Fibroblast of skin of back (primary cell): ENCODE results near the gene LAMB3.

ENCODE experiments used
- DNase-seq: peaks from one replicate; pipeline ENCODE4 v3.0.0-alpha.2; 2013

LAMB3 gene

DNA sequence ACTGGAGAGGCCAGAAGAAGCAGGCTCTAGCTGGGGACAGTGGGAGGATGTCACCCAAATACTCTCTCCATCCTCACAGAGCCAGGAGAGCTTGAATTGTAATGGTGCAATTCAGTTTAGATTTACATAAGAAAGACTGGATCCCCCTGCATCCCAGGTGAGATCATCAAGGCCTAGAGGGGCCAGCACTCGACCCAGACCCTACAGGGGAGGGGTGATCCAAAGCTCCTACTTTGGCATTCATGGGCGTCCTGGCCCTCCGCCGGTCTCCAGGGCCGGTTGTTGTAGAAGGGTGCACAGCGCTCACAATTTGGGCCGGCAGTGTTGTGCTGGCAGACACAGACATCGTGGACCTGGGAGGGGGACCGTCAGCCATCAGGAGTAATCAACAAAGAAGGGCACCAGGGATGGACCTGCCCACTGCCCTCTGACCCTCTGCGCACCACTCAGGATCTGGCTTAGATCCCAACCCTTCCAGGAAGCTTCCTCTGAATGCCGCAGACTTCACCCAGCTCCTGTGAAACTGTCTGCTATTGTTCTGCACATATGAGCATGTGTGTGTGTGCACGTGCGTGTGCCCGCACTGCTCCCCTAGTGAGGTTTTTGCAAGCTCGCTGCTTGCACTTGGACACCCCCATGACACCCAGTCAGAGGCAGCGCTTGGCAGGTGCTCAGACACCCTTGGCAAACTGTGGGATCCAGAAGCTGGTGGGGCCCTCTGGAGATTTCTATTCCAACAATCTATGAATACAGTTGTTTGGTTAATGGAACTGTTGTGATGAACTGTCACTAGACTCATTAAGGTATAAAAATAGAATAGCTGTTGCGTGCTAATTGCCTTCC is 21.6 kb downstream of the LAMB3 start:
- no peak for DNase-seq

DNA sequence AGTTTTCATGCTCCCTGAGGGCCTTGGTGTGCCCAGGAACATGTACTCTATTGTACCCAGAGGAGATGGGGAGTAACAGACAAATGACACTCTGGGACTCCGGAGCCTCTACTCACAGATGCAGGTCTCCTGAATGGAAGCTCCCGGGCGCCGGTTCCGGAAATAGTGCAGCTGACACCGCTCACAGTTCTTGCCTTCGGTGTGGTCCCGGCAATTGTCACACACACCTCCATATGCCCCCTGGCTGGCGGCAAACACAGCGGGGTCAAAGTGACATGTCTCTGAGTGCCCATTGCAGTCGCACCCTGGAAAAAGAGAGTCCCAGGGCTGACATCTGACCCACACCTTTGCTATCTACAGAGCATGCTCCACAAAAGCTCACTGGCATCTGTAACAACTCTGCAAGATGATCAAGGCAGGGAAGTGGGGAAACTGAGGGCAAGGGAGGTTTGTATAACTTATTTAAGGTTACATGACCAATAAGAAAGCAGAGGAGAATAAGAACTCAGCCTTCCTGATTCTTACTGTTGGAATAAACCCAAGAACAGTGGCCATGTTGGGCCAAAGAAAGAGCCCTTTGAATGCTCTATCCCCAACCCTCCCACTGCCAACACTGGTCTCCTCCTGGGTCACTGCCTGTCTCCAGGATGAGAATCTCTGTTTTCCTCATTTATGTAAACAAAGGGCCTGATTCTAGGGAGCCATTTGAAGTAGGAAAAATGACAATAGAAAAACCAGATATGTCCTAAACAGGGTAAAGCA is 22.4 kb downstream of the LAMB3 start:
- no peak for DNase-seq

DNA sequence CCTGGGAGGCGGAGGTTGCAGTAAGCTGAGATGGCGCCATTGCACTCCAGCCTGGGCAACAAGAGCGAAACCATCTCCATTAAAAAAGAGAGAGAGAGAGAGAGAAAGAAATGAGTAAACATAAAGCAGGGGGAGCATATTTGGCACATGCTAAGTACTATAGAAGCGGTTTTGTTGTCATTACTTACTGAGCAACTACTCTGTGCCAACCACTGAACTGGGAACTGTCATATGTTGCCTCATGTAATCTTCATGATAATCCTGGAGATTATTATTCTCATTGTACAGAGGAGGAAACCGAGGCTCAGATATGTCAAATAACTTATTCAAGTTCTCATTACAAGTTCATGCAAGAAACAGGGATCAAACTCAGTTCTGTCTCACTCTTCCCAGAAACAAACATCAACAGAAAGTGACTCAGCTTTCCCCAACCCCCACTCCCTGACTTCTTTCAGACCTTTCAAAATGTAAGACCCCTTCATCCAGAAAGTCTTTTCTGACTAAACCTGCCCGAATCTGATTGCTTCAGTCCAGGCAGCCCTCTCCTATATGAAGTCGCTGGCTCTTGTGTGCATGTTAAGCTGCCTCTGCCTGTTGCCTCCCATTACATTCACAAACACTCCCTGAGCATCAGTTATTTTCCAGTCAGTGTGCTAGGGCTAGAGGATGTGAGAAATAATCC is 23.5 kb downstream of the LAMB3 start:
- no peak for DNase-seq

DNA sequence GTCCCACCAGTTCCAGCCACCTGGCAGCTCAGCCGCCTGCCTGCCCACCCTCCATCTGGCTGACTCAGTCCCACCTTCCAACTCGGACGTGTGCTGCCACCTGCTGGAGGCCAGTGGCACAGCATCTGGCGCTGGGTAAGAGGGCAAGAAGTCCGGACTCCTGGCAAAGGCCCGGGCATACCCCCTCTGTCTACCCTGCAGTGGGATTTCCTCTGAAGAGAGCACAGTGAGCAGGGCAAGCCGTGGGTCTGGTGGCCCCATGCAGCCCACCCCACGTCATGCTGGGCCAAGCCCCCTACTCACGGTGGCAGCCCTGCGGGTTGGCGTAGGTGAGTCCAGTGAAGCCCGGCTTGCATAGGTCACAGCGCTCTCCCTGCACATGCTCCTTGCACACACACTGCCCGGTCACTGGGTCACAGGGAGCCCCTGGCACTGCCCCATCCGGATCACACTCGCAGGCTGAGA is 24.5 kb downstream of the LAMB3 start:
- DNase-seq, result peak; percentile 66

DNA sequence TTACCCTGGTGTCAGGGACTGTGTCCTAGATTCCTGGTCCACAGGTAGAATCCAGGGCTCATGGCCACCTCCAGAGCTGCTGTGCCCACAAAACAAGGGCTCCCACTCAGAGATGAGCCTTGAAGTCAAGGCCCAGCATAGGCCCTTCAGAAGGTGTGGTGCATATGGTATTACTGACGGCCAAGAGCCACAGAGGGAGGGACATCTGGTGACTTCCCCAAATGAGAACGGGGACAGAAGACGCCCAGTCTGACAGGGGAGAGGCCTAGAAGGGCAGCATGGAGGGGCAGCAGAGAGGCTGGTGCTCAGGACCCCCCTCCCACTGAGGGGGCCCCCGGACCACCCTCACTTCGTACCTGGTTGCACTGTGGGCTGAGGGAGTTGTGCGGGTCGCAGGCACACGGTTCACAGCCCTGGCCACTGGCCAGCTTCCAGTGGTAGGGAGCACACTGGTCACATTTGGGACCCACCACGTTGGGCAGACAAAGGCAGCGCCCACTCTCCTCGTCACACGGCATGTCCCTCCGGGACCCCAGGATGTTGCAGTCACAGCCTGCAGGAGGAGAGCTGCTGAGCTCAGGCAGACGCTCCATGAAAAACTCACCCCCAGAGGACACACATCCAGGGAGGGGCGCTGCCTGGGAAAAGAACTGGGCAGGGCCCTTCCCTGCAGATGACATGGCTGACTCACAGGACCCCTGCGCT is 25.0 kb downstream of the LAMB3 start:
- no peak for DNase-seq

DNA sequence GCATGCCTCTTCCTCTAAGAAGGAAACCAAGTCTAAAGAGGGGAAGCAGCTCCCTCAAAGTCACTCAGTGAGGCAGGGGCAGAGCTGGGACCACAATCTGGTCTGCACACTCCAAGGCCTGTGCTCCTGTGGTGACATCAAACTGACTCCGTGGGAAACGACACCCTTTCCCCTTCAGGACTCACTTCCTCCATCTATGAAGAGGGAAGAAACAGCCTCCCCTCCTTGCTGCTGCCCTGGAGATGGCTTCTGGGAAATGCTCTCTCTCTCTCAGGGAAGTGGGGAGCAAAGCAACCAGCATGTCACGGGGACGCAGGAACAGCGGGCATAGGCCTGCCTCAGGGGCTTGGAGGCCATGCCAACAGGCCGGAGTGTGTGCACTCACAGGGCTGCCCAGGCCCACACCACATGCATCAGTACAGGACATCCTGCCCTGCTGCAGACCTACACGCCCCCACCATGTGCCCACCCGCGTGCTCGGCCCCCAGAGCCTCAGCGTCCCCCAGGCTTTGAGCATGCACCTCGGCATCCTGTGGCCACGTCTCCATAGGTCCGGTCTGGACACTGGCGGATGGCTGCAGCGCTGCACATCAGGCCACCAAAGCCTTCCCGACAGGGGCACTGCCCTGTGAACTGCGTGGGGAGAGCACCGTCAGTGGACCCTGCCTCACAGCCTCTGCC is 25.7 kb downstream of the LAMB3 start:
- DNase-seq, result no peak

DNA sequence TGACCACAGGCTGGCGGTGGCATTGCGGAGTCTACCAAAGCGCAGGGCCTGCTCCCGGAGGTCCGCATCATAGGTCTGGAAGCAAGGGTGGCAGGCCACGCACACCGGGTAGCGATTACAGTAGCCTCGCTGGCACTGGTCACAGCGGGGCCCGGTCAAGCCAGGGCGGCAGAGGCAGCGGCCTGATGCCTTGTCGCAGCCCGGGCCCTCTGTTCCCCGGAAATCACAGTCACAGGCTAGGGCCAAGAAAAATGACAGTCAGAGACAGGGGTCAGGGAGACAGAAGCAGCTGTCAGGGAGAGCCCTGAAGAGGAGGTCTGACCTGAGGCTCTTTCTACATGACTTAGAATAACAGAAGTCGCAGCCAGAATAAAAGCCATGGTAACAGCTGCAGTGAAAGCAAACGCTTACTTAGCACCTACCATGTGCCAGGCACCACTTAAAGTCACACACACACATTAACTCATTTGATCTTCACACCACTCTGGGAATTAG is 26.4 kb downstream of the LAMB3 start:
- DNase-seq, result no peak

DNA sequence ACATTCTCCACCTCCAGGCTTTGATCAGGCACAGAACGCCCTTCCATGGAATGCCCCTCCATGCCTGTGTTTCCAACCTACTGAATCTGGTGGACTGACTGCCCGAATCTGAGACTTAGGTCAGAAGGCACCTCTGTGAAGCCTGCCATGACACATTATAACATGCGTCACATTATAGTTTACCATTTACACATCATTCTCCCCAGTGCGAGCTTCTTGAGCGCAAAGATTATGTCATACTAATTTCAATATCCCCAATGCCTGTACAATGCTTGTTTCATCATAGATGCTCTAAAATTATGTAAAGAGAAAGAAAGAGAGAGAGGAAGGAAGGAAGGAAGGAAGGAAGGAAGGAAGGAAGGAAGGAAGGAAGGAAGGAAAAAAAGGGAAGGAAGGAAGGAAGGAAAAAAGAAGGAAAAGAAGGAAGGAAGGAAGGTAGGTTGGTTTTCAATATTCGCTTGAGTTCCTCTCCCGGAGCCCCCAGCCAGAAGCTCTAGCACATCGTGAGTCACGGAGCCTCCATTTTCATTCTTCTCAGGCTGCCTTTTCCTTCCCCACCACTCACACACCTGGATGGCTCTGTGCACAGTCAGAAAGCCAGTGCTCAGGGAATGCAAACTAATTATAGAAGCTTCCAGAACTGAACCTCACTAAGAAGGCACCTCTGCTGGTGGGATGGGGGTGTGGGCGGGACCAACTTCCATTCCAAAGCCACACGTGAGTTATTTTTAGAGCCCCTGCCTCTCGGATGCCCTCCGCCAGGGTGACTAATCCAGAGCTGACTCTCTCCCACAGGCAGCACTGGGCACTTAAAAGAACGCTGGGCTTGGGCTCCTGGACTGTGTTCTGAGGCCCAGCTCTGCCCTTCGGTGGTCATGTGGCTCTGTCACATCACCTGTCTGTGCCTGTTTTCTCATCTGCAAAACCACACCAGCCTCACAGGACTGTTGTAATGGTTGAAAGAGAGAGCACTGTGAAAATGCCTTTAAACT is 27.4 kb downstream of the LAMB3 start:
- DNase-seq, result peak; percentile 11

DNA sequence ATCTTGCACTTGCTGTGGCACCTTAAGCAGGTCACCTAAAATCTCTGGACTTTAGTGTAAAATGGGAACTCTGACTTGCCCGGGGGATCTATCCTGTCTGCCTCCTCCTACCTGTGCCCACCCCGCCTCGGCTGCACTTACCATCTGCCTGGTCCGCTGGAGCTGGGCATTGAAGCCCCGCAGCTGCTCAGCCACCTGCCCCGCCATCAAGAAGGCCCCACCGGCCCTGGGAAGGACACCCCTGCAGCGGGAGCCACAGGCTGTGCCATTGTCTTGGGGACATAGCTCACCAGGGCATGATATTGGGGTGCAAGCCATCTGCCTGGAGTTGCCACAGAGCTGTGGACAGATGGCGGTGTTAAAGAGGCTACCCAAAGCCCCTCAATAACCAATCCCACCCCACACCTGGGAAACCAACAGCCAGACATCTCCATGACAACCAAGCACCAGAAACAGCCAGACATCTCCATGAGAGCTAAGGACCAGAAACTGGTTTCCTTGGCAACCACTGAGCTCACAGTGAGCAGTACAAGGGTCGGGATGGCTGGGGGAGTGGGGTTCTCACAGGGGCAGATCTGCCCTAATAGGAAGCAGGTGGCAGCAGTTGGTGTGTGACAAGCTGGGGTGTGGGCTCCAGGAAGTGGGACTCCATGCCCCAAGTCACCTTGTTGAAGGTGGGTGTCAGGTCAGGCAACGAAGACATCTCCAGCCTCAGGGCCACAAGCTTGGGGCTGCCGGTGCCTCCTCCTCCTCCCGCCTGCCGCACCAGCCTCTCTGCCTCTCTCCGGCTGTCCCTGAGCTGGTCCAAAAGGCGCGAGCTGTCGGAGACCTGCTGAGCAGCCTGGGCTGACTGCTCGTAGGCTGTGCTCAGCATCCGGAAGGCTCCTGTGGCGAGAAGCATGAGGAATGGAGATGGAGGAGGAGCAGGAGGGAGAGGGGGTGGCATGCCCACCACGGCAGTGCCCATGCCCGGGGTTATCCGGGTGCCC is 29.1 kb downstream of the LAMB3 start:
- no peak for DNase-seq

DNA sequence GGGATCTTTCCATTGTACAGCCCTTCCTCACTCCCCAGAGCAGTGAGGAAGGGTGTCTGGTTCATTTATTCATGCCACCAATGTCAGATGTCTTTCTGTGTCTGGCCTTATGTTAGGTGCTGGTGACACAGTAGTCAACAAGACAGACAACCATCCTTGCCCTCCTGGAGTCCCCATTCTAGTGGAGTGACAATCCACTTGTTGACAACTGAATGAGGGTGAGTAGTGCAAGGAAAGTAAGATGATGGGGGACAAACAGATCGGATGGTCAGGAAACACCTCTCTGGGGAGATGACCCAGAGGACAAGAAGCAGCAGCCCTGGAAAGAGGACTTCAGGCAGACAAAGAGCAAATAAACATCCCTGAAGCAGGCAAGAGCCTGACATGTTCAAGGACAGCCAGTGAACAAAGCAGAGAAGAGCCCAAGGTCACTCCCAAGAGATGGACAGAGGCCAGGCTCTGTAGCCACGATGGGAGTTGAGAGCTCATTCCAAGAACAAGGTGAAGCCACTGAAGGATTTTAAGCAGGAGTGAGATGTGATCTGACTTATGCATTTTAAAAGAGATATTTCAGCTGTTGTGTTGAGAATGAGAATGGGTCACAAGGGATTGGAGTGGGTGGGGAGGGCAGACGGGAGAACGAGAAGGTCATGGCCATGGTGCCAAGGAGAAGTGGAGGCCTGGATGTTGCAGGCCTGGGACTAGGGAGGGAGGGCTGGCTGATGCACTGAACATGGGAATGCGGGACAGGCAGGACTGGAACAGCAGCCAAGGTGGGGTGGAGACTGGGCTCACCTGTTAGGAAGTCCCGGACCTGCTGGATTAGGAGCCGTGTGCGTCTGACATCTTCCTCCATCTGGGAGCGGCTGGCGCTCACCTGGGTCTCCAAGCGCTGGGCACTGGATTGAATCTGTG is 30.2 kb downstream of the LAMB3 start:
- no peak for DNase-seq

DNA sequence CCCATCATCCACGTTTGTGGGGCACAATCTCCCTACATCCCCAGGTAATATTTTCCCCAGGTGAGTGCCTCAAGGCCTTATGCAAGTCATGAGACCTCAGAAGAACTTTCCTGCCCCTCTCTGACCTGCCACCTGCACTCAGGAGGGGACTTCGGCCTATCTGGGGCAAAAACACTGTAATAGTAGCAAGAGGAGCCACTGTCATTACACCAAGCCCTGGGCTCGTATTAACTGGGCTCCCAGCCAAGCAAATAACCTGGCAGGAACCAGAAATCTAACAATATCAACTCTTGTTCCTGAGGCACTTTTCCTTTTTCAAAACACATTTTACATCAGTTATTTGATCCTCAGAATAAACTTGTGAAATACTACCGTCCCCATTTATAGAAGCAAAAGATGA is 30.9 kb downstream of the LAMB3 start:
- DNase-seq, result no peak

DNA sequence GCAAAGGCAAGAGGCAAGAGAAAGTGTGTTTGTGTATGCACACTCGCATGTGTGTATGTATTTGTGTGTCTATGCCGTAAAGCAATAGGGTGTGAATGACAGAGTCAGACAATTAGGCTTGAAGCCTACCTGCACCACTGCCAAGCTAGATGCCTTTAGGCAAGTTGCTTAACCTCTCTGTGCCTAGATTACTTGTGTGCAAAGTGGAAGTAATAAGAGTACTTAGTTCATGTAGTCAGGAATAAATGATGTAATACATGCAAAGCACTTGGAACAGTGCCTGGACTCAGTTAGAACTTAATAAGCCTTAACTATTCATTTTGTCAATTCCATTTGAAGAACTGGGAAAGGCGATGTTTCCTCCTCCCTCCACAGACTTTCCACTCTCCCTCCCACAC is 31.7 kb downstream of the LAMB3 start:
- DNase-seq, result no peak

DNA sequence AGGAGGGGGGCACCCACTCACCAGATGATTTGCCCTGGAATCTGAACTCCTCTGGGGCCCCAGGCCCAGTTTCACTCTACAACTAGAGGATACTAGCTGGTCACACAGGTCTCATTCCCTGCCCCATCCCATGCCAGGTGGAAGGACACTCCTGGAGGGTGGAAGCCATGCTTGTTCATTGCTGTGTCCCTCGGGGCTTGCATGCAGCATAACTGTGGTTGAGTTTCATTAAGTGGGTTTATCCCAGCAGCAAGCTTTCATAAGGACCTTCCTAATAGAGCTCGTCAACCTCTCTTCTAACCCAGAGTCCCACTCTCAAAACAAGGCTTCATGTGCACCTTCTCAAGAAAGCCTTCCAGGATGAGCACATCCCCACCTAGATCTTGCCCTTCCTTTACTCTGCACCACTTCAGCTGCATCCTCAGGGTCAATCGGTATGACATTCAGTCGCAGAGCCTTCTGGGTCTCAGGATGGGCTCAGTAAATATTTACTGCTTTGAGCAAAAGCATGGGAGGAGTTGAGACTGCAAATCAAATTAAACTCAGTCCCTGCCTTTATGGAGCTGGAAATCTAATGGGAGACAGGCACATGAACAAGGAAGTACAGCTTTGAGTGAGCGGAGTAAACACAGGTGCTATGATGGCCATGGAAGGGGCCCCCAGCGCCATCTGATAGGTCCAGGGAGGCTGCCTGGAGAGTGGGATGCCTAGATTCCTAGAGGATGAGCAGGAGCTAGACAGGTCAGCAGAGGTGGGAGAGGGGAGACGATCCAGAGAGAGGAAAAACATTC is 32.3 kb downstream of the LAMB3 start:
- DNase-seq, result no peak

DNA sequence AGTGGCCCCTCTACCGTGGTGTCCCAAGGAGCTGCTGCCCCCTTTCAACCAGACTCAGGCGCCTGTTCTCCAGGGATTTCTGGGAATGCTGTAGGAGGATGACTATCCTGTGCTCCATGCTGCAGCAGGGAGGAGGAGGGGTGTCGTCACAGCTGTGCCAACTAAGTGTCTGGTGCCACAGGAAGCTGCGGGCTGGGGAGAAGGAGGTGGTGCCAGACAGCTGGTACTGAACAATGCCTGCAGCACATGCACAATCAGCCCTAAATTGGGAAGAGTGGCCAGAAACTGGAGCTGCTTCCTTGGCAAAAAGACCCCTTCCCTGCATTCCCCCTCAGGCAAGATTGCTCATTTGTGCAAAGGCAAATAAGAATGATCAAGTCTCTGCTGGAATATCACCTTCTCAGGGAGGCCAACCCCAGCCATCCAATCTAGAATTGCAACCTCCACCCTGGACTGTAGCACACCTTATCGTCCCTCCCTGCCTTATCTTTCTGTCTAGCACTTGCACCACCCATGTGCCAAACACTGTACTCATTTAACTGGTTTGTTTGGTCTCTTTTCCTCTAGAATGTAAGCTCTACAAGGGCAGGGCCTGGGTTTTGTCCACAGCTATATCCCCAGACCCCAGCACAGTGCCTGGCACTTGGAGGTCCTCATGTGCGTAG is 33.3 kb downstream of the LAMB3 start:
- DNase-seq, result peak; percentile 27

DNA sequence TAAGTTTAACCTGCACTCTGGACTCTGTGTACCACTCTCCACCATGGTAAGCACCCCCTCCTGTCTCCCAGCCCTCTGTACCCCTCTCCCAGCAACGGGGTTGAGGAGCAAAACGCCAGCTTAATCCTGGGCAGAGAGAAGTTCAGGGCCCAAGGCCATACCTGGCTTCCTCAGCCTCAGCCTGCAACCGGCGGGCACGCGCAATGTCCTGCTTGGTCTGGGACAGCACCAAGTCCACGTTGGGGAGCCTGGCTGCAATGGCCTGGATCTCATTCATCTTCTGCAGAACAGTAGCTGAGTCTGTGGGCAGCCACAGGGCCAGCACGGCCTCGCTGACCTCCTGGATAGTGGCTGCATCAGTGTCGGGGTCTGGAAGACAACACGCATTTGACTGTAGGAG is 33.9 kb downstream of the LAMB3 start:
- no peak for DNase-seq

DNA sequence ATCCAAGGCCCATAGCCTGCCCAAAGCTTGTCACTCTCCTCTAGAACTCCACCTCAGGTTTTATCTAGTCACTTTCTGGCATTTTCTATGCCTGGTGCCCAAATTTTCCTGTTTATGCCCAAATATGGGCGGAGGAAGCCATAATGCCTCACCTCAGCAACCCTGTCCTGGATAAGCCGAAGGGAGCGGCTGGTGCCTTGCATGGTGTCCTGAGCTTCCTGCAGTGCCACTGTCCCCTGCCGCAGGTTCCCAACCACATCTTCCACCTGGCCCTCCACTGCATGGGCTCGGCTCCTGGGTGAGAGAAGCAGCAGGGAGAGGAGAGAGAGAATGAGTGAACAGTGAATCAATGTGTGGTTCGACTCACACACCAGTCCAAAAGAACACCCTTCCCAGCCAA is 34.5 kb downstream of the LAMB3 start:
- no peak for DNase-seq
